KBM-7 (cell line): ENCODE measurements around the gene CORO7.

Experiments used
- DNase-seq: peaks from one replicate; pipeline ENCODE4 v3.0.0-alpha.2; 2015
- in situ Hi-C: fragments of 300-500 bp; cut with MboI; formaldehyde crosslinking; loops from 2 replicates; pipeline ENCODE4 v1.14.3; 2020; ENCODE audit warnings: low sequenced_read_pairs, low pct_unique_long_range_greater_than_20kb, mixed read lengths

The CORO7 gene

GRCh38 chr16:4361944-4362311 lies 54.5 kb downstream of the CORO7 start:
- in situ Hi-C loops, result no loop called here
- no peak for DNase-seq

GRCh38 chr16:4361033-4361943 lies 55.1 kb downstream of the CORO7 start:
- no peak for DNase-seq
- in situ Hi-C loops, result no loop called here

- in situ Hi-C loops, result no loop called here
These were observed 55.8 kb downstream of the CORO7 start for GRCh38 chr16:4360538-4361021.

GRCh38 chr16:4359914-4360313 lies 56.5 kb downstream of the CORO7 start:
- in situ Hi-C loops, result no loop called here
- DNase-seq, result no peak

More at GRCh38 chr16:4360538-4361021, 55.8 kb downstream of the CORO7 start:
- DNase-seq, result no peak

GRCh38 chr16:4358831-4359561 lies 57.4 kb downstream of the CORO7 start:
- DNase-seq, result peak; percentile 35
- in situ Hi-C loops, result no loop called here

- in situ Hi-C loops, result no loop called here
- DNase-seq, result no peak
These were observed 58.2 kb downstream of the CORO7 start for GRCh38 chr16:4358236-4358635.

GRCh38 chr16:4356820-4357219 lies 59.6 kb downstream of the CORO7 start:
- no peak for DNase-seq
- in situ Hi-C loops, result no loop called here

- in situ Hi-C loops, result no loop called here
- no peak for DNase-seq
These were observed 61.6 kb downstream of the CORO7 start for GRCh38 chr16:4354512-4355409.

GRCh38 chr16:4353675-4354074 lies 62.7 kb downstream of the CORO7 start:
- in situ Hi-C loops, result no loop called here
- DNase-seq, result no peak

- DNase-seq, result no peak
- in situ Hi-C loops, result no loop called here
These were observed 63.6 kb downstream of the CORO7 start for GRCh38 chr16:4352843-4353242.

GRCh38 chr16:4351880-4352279 lies 64.5 kb downstream of the CORO7 start:
- in situ Hi-C loops, result no loop called here
- DNase-seq, result no peak

GRCh38 chr16:4350787-4351659 lies 65.4 kb downstream of the CORO7 start, which contains the start of gene PAM16:
Gene PAM16 (minus strand): TSS chr16:4351321. CDS start chr16:4351234, 87 bp downstream.
- in situ Hi-C loops, result no loop called here
- DNase-seq, result peak; percentile 94

- in situ Hi-C loops, result no loop called here
- peak; percentile 52 for DNase-seq
These were observed 66.0 kb downstream of the CORO7 start for GRCh38 chr16:4350365-4350786.

GRCh38 chr16:4349332-4349731 lies 67.1 kb downstream of the CORO7 start:
- in situ Hi-C loops, result no loop called here
- no peak for DNase-seq

- in situ Hi-C loops, result no loop called here
- no peak for DNase-seq
These were observed 68.5 kb downstream of the CORO7 start for GRCh38 chr16:4347765-4348509.

GRCh38 chr16:4347010-4347409 lies 69.4 kb downstream of the CORO7 start:
- in situ Hi-C loops, result no loop called here
- no peak for DNase-seq
